AG10803 (cell line): Measurements from ENCODE around the gene RAB5IF.

Experiments
- DNase-seq: peaks from one replicate; pipeline ENCODE4 v3.0.0; 2010; ENCODE audit warnings: low read depth
- H3K4me3 ChIP-seq: 2 replicates; pipeline ENCODE4 v1.5.1; 2011; ENCODE audit warnings: mild to moderate bottlenecking, low read length, control low read depth
- CTCF ChIP-seq: conservative IDR thresholded peaks from 2 replicates; pipeline ENCODE4 v1.5.1; 2011; ENCODE audit warnings: mild to moderate bottlenecking, low read length, control low read depth, inconsistent platforms

Gene RAB5IF

GRCh38 chr20:36642136-36642535, 36.6 kb downstream of the RAB5IF start:
- H3K4me3 ChIP-seq: no peak overlapping the region
- DNase-seq: no peak
- TF ChIP-seq CTCF: no peak

DNA sequence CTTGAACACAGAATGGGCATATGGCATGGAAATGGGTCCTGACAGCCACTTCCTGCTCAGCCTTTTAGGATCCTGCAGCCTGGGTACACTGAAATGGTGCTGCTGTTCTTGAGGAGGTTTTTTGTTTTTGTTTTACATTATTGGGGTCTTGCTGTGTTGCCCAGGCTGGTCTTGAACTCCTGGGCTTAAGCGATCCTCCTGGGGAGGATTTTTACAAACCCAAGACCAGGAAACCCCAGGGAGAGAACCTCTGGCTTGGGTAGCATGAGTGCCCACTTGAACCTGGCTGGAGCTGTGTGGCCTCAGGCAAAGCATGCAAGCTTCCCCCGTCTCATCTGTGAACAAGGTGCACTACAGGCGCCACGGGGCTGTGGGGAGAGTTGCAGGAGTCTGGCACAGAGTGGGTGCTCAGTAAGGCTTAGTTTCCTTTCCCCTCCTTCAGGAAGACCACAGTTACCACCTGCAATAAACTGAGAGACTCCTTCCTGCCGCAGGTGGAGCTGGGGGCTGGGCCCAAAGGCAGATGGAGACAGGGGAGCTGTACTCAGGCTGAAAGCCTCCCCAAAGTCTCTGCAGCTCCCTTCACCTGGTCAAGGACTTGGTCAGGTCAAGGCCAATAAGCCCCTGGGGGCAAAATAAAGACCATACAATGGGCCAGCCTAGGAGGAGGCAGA, 38.6 kb downstream of the RAB5IF start:
- DNase-seq: no peak
- no peak overlapping the region for H3K4me3 ChIP-seq
- no peak for TF ChIP-seq CTCF

DNA sequence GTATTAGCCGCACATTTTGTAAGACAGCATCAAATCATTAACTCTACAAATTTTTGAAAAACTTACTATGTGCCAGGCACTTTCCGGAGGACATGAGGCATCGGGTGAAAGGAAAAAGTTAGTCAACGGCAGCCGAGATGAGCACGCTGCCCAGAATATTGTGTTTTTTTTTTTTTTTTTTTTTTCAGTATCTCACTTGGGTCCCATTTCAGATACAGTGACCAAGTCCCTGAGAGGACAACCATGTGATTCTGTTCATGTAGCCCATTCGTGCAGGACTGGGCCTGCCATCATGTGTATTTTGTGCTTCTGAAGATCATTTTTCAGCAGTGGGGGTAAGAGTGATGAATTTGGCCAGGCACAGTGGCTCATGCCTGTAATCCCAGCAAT, 39.1 kb downstream of the RAB5IF start:
- TF ChIP-seq CTCF: no peak
- no peak for DNase-seq
- no peak overlapping the region for H3K4me3 ChIP-seq

DNA sequence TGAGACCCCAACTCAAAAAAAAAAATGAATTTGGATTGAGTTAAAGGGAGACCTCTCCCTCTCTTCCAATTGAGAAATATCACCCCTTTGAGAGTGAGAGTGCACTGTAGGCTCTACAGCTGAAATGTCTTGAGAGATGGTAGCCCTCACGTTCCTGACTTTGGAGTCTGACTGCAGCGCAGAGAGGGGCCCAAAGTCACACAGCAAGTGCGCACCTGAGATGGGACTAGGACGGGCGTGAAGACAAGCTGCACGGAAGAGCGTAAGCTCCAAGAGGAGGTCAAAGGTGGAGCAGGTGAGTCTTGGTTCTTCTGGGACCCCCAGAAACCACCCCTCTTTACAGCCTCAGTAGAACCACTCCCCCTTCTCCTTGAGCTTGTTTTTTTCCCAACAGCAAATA, 39.8 kb downstream of the RAB5IF start:
- no peak for TF ChIP-seq CTCF
- no peak overlapping the region for H3K4me3 ChIP-seq
- no peak for DNase-seq

- no peak for DNase-seq
- no peak within 1 kb of the TSS for H3K4me3 ChIP-seq
- no peak for TF ChIP-seq CTCF
Observed at GRCh38 chr20:36645998-36646397, 40.4 kb downstream of the RAB5IF start, which contains the start of gene SLA2. Gene SLA2, minus strand, starts transcription at chr20:36646196. Its CDS starts 4,861 bp downstream, at chr20:36641335.

- DNase-seq: no peak
- TF ChIP-seq CTCF: no peak
- no peak overlapping the region for H3K4me3 ChIP-seq
Observed at GRCh38 chr20:36646678-36647077, 41.1 kb downstream of the RAB5IF start.

GRCh38 chr20:36647196-36648121, 41.9 kb downstream of the RAB5IF start:
- TF ChIP-seq CTCF: no peak
- no peak for DNase-seq
- no peak overlapping the region for H3K4me3 ChIP-seq
